HG03280 (cell line): ENCODE results near the gene ACBD7.

Source experiments
- ATAC-seq: cut with Tn5 transposase; IDR thresholded peaks from one replicate; pipeline ENCODE4 v1.9.1; 2021; ENCODE audit warnings: mild to moderate bottlenecking, moderate library complexity; ENCODE audit not compliant: unreplicated experiment

ACBD7 gene

GRCh38 chr10:15092855-15093408 lies 4.4 kb upstream of the ACBD7 start:
- no peak for ATAC-seq

- ATAC-seq = no peak
Observed at GRCh38 chr10:15091418-15091817, 2.8 kb upstream of the ACBD7 start.

GRCh38 chr10:15084502-15084922 lies 4.1 kb downstream of the ACBD7 start:
- ATAC-seq = no peak

- no peak for ATAC-seq
Observed at GRCh38 chr10:15083674-15084501, 4.7 kb downstream of the ACBD7 start.

- no peak for ATAC-seq
Observed at GRCh38 chr10:15075421-15075820, 13.2 kb downstream of the ACBD7 start.

- ATAC-seq = no peak
Observed at GRCh38 chr10:15072358-15072757, 16.2 kb downstream of the ACBD7 start.

GRCh38 chr10:15069230-15069629 lies 19.3 kb downstream of the ACBD7 start:
- no peak for ATAC-seq

- ATAC-seq = no peak
Observed at GRCh38 chr10:15068802-15069201, 19.8 kb downstream of the ACBD7 start.

GRCh38 chr10:15067154-15067553 lies 21.4 kb downstream of the ACBD7 start:
- ATAC-seq = no peak

- no peak for ATAC-seq
Observed at GRCh38 chr10:15060638-15061037, 27.9 kb downstream of the ACBD7 start.

GRCh38 chr10:15059914-15060313 lies 28.7 kb downstream of the ACBD7 start:
- ATAC-seq = no peak

- no peak for ATAC-seq
Observed at GRCh38 chr10:15058689-15059088, 29.9 kb downstream of the ACBD7 start.

GRCh38 chr10:15053061-15053460 lies 35.5 kb downstream of the ACBD7 start:
- ATAC-seq = no peak

GRCh38 chr10:15052121-15052520 lies 36.5 kb downstream of the ACBD7 start:
- ATAC-seq = no peak

- ATAC-seq = no peak
Observed at GRCh38 chr10:15049533-15049932, 39.0 kb downstream of the ACBD7 start.

GRCh38 chr10:15046626-15047025 lies 42.0 kb downstream of the ACBD7 start:
- ATAC-seq = no peak

GRCh38 chr10:15045380-15045779 lies 43.2 kb downstream of the ACBD7 start:
- no peak for ATAC-seq

- ATAC-seq = no peak
Observed at GRCh38 chr10:15043674-15044073, 44.9 kb downstream of the ACBD7 start, which contains the start of gene OLAH. Gene OLAH, plus strand, starts transcription at chr10:15043943. Its CDS starts 3,346 bp downstream, at chr10:15047289.

GRCh38 chr10:15038416-15038815 lies 50.2 kb downstream of the ACBD7 start:
- no peak for ATAC-seq

GRCh38 chr10:15037691-15038090 lies 50.9 kb downstream of the ACBD7 start:
- no peak for ATAC-seq

GRCh38 chr10:15035385-15036301 lies 52.9 kb downstream of the ACBD7 start:
- ATAC-seq = no peak
